NCI-H2171 (cell line): ENCODE data around the gene SLC32A1.
A peak's percentile ranks its signal among the peaks of the same experiment; 100 is the strongest.

ENCODE experiments used
- DNase-seq: peaks from one replicate; lab custom pipeline; 2025; lab: John Stamatoyannopoulos, UW

The SLC32A1 gene

DNA sequence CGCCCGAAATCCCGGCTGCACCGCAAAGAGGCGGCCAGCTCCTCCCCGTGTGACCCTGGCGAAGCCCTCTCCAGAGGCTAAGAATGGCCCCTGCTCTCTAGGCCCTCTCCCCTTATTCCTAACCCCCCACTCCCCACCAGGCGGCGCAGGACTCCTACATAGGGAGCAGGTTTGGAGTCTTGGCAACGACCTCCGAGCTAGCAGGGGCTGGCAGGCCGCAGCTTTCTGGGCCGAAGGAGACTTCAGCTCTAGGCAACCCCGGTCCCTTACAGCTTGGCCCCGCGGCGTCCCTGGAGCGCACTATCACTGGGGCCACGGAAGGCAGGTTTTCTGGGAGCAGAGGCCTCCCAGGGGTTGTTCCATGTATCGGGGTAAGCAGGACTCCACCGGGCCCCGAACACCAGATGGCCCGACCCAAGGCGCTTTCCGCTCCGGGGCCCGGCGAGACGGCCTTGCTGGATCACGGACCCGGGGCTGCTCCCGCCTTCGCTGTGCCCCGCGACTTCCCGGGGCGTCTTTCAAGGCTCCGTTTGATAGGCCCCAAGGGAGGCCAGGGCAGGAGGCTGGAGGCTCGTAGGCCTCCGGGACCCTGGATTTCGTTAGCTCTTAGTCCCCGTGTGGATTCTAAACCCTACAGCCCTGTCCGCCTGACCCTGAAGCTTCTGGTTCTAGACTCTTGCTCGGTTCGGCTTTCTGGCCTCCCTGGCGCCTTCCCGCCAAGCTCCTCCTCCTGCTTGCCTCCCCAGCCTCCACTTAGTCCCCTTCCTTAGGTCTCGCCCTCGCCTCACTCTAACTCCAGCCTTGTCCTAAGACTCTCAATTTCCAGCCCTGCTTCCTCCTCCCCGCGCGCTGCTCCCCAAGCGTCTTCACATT is 1.9 kb downstream of the SLC32A1 start:
- no peak for DNase-seq

DNA sequence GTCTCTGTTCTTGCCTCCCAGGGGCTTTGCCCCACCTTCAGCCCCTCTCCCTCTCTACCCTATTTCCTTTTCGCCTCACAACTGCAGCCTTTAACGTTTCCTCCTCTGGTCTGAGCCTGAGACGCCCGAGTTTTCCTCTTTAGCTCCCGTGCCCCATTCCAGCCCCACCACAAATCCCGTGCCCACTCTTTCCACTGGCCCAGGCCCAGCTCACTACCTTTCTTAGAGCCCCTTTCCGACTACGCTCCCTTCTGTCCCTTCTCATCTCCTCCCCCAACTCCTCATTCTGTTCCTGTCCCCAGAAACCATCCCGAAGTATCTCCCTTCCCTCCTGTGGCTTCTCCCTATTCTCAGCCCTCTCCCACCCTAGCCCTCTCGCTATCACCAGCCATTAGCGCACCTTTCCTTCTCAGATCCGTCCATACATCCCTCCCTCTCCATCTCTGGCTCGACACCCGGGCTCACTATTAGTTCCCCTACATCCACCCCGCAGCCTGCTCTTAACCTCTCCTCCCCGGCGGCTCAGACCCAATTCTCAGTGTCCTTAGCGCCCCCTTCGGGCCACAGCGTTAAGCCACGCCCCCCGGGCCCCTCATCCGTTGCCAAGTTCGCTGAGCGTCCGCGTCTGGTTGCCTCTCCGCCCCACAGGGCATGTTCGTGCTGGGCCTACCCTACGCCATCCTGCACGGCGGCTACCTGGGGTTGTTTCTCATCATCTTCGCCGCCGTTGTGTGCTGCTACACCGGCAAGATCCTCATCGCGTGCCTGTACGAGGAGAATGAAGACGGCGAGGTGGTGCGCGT is 2.7 kb downstream of the SLC32A1 start:
- no peak for DNase-seq

DNA sequence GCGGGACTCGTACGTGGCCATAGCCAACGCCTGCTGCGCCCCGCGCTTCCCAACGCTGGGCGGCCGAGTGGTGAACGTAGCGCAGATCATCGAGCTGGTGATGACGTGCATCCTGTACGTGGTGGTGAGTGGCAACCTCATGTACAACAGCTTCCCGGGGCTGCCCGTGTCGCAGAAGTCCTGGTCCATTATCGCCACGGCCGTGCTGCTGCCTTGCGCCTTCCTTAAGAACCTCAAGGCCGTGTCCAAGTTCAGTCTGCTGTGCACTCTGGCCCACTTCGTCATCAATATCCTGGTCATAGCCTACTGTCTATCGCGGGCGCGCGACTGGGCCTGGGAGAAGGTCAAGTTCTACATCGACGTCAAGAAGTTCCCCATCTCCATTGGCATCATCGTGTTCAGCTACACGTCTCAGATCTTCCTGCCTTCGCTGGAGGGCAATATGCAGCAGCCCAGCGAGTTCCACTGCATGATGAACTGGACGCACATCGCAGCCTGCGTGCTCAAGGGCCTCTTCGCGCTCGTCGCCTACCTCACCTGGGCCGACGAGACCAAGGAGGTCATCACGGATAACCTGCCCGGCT is 3.4 kb downstream of the SLC32A1 start:
- DNase-seq, result no peak

DNA sequence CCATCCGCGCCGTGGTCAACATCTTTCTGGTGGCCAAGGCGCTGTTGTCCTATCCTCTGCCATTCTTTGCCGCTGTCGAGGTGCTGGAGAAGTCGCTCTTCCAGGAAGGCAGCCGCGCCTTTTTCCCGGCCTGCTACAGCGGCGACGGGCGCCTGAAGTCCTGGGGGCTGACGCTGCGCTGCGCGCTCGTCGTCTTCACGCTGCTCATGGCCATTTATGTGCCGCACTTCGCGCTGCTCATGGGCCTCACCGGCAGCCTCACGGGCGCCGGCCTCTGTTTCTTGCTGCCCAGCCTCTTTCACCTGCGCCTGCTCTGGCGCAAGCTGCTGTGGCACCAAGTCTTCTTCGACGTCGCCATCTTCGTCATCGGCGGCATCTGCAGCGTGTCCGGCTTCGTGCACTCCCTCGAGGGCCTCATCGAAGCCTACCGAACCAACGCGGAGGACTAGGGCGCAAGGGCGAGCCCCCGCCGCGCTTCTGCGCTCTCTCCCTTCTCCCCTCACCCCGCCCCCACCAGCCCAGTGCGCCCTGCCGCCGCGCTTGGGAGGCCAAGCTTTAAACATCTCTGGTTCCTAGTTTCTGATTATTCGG is 4.0 kb downstream of the SLC32A1 start:
- DNase-seq, result no peak

DNA sequence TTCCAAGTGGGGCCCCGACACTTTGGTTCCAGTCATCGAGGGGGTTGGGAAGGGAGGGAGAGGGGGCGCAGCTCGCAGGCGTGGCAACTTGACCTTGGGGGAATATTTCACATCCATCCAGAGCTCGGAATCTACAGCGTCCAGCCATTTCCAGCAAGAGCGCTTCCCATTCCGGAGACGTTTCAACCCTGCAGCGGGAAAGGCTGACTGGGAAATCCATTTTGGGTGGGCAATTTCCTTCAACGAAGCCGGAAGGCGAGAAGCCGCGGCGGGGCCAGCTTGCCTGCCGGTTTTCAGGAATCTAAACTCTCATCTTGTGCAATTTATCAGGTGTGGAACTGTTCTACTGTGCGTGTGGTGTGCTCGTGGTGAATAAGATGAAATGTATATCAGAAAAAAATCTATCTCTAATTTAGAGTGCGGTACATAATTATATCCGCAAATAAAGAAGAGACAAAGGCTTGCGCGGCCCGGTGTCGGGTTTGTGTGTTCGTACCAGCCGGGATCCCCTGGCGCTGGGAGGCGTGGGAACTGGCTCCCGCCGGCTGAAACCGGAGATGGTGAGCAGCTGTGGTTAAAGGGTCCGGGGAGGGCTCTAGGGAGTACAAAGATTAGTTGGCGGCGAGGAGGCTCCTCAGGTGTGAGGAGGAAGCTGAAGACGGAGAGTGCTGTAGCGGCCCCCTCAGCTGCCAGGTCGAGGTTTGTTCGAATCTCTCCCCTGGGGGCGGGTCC is 4.8 kb downstream of the SLC32A1 start:
- peak; percentile 98 for DNase-seq

DNA sequence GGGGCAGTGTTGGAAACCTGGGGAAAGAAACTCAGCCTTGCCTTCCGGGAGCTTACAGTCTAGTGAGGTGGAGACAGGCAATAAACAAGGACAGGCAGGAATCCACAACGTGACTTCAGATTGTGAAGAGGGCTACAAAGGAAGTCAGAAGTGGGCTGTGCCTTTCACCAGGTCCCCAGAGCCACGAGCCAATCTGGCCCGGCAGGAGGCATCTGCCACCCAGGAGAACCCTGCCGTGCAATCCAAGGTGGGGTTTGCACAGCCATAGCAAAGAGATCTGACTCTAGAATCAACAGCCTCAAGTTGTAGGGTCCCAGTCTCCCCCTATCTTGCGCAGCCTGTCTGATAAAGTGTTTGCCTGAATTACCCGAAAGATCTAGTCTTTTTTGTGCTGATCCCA is 5.5 kb downstream of the SLC32A1 start:
- peak; percentile 54 for DNase-seq

DNA sequence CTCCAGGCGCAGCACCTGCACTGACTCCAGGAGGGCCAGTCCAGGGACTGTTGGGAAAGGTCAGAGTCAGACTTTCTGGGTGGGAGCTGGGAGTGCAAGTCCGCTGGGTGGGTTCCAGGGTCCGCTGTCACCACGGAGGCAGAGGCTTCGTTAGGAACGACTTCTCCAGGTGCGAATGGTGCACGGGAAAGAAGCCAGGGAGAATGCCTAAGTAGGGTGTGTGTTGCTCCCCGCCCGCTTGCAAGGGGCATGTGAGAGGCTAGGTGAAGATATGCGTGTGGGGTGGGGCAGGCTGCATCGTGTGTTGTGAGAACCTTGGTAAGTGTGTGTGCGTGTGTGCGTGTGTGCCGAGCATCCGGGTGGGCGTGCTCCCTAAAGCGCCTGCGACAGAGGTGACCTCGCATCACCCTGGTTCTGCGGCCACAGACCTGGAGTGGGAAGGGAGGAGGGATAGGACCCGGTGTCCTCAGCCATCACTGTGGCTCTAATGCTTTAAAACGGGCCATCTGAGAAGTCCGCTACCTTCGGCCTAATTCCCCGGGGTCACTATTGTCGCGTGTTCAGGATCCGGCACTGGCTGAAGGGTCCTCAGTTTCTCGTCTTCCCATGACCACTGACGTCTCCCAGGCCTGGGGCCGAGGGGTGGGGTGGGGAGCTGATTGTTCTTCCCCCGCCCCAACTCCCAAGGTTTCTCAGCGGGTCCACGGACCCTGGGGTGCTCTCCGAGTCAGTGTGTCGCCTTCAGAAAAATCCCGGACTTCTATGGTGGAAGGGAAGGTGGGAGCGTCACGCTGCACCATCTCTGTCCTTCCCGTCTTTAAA is 6.1 kb downstream of the SLC32A1 start:
- no peak for DNase-seq

DNA sequence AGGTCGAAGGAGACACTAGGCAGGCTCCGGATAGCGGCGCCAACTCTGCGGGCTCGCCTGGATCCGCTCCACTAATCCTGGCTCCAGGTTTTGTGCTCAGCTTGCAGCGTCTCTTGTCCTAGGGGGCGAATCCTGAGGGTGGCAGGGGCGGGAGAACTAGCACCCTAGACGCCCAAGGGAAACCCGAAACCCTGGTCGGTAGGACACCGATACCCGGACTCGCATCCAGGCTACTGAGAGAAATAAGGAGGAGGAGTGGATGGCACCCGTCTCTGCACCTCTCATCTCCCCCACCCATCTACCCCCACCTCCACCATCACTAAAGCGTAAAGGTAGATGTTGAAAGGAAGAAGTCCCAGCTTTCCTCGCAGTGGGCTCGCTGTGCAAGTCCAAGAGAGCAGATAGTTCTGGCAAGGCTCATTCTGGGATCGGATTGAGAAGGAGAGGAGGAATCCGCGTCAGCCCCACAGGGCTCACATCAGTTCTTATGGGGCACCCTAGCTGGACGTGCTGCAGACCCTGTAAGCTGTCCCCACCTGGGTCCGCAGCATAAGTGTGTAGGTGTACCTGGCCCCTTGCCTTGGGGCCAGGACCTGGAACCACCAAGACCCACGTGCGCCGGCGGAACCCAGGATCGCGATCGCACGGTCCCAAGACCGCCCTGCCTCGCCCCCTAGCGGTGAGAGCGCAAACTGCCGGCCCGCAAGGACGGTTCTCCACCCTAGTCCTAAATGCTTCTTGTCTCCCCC is 6.9 kb downstream of the SLC32A1 start:
- peak; percentile 94 for DNase-seq

DNA sequence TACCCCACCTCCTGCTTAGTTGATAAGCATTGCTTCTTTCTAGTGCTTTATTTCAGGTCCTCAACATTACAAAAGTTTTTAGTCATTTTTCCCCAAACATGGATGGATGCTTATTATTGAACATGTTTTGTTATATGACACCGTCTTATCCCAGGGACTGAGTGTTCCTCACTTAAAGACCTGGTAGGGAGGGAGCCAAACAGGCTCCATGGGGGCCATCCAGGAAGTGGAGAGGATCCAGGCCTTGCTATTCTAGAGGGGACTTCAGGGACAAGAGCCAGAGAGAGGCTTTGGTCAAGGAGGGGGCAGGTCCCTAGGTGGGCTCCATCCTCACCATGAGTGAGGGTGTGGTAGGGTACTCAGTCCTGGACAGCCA is 7.4 kb downstream of the SLC32A1 start:
- DNase-seq, result no peak

DNA sequence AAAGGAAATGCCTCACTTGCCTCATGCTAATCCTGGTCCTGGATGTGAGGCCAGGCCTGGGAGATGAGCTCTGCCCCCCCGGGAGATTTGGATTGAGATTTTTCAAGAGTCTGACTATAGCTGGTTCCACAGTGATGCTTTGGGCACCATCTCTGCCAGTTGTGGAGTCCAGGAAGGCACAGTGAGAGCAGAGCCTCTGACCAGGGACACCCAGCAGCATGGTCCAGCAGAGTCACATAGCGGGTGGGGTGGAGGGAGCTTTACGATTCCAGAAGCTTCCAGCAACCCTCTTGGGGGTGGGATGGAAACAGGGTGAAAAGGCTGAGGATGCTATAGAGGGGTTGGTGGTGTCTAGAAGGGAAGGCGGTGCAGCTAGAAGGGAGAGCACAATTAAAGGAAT is 8.7 kb downstream of the SLC32A1 start:
- no peak for DNase-seq

DNA sequence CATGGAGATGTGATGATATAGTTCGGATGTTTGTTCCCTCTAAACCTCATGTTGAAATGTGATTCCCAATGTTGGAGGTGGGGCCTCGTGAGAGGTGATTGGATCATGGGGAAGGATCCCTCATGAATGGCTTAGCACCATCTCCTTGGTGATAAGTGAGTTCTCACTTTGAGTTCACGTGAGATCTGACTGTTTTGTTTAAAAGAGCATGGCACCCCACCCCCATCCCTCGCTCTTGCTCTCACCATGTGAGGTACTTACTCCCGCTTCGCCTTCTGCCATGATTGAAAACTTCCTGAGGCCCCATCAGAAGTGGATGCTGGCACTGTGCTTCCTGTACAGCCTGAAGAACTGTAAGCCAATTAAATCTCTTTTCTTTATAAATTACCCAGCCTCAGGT is 10.9 kb downstream of the SLC32A1 start:
- no peak for DNase-seq

DNA sequence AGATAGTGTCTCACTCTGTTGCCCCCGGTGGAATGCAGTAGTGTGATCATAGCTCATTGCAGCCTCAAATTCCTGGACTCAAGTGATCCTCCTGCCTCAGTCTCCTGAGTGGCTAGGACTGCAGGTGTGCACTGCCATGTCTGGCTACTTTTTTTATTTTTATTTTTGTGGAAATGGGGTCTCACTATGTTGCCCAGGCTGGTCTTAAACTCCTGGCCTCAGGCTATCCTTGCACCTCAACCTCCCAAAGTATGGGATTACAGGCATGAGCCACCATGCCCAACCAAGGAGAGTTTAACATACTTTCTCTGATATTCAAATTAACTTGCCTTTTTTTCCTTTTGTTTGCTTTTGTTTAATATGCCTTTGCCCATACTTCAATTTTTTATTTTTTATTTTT is 13.6 kb downstream of the SLC32A1 start:
- no peak for DNase-seq

DNA sequence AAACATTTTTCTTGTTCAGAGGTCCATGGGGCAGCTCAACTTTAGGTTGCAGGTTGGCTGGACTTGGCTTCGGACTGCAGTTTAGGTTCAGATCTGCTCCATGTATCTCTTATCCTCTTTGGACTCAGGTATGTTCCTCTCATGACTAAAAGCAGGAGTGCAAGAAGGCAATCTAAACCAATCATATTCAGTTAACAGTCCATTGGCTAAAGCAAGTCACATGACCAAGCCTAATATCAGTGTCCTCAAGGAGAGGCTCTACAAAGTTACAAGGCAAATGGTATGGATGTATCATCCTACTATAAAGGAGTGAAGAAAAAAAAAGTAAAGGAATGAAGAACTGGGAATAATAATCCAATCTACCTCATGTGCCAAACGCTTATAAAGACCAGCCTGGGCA is 21.5 kb downstream of the SLC32A1 start:
- no peak for DNase-seq

DNA sequence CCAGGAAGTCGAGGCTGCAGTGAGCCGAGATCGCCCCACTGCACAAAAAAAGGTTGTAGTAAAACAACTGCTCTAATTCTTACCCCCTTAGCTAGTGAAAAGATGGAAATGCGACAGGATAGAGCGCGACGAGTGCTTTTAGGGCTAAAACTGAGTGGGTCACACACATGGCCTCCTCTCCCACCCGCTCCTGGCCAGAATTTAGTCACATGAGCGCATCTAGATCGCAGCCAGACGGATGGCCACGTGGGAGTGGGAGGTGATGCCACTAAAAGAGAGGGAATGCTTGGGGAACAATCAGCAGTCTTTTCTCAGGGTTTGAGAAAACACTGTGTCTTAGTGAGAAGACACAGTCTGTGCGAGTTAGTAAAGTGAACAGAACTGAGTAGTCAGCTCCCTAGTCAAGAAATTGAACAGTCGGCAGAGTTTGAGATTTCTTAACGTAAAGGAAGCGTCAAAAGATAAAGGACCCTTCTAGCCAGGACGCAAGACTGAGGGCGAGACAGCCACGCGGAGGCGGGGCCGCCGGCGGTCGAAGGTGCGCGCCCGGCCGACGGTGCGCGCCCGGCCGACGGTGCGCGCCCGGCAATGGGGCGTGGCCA is 23.3 kb downstream of the SLC32A1 start:
- no peak for DNase-seq

DNA sequence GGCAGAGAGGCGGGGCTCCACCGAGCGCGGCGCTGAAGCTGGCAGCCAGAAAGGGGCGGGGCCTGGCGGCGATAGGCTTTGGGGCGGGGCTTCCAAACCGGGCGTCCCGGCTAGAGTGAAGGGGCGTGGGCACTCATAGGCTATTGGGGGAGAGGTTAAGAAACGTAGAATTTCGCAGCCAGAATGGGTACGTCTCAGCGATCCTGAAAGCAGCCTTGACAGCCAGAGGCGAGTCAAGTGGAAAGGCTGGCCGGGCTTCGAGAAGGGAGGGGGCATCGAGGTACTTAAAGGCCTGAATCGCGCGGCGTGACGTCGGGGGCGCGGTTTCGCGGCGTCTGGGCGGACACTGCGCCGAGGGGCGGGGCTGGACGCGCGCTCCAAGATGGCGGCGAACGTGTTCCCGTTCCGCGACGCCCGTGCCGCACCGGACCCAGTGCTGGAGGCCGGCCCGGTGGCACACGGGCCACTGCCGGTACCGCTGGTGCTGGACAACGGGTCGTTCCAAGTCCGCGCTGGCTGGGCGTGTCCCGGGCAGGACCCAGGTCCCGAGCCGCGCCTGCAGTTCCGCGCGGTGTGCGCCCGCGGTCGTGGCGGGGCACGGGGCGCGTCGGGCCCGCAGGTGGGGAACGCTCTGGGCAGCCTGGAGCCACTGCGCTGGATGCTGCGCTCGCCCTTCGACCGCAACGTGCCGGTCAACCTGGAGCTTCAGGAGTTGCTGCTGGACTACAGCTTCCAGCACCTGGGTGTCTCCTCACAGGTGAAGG is 24.0 kb downstream of the SLC32A1 start, which contains the start of gene ACTR5:
Gene ACTR5 (plus strand): TSS at position 364 of the 764 bp plus-strand sequence. CDS start 19 bp downstream, at position 383.
- peak; percentile 92 for DNase-seq

DNA sequence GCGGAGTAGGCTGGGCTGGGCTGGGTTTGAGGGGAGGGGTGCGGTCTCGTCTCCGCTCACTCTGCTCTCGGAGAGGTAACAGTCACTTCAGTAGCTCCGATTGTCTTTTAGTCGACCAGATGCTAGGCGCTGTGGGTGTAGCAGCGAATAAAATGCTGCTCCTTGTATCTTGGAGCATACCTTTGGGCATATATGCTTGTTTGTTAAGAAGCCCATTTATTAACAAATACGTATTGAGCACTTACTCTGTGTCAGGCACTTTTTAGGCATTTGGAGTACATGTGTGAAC is 24.5 kb downstream of the SLC32A1 start:
- peak; percentile 29 for DNase-seq

DNA sequence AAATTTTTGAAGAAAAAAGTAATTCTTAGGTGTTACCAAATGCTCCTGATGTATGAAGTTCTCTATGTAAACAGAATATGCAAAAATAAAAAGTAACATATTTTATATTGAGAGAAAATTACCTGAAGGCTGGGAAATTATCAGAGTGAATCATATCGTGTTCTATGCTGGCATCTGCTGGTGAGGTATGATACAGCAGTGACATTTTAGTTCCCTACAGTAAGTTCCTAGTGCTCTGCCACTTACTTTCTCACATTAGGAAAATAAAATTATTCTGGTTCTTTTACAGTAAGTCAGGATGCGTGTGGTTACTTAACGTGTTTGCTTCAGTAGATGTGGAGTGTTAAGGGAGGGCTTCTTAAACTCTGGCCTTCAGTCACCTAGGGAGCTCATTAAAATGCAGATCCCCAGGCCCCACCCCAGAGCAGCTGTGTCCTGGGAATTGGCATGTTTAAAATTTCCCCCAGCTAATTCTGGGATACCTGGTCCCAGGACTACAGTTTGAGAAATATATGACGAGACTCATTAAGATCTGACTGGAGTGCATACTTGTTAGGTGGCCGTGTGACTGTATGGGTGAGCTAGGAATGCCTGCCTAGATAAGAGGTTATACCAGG is 27.2 kb downstream of the SLC32A1 start:
- DNase-seq, result peak; percentile 39

DNA sequence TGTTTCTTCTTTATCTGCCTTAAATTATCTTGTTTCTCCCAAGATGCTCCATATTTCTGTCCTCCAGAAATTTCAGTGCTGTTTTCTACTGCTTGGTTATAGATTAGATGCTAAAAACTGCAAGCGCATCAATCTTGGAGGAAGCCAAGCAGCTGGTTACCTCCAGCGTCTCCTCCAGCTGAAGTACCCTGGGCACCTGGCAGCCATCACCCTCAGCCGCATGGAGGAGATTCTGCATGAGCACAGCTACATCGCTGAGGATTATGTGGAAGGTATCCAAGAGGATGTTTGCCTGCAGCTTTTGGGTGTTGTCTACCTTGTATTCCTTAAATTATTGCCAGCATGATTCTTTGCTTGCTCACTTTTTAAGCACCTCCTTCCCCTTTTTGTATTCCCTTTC is 27.7 kb downstream of the SLC32A1 start:
- DNase-seq, result no peak

DNA sequence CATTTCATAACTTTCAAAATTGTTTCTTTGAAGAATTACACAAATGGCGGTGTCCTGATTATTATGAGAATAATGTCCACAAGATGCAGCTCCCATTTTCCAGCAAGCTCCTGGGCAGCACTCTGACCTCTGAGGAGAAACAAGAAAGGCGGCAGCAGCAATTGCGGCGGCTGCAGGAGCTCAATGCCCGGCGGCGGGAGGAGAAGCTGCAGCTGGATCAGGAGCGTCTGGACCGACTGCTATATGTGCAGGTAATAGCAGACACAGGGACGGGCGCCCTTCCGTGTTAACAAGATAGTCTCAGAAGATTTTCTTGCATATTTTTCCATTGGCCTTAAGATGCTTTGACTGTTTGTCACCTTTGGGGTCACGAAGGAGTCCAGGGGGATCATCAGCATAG is 30.6 kb downstream of the SLC32A1 start:
- no peak for DNase-seq
